Measurements from ENCODE around the gene ADGRL2.

Gene ADGRL2

GRCh38 chr1:82001345-82001744, 200.6 kb downstream of the ADGRL2 start:
- DNase-seq = no peak

GRCh38 chr1:82007804-82008203, 207.1 kb downstream of the ADGRL2 start:
- no peak for DNase-seq

- no peak for DNase-seq
These were observed 213.0 kb downstream of the ADGRL2 start for GRCh38 chr1:82013702-82014101.

GRCh38 chr1:82015444-82015843, 214.7 kb downstream of the ADGRL2 start:
- no peak for DNase-seq

- DNase-seq = no peak
These were observed 217.6 kb downstream of the ADGRL2 start for GRCh38 chr1:82018319-82018718.

GRCh38 chr1:82019508-82019907, 218.8 kb downstream of the ADGRL2 start:
- DNase-seq = no peak

GRCh38 chr1:82030830-82031229, 230.1 kb downstream of the ADGRL2 start:
- no peak for DNase-seq

GRCh38 chr1:82032068-82032467, 231.3 kb downstream of the ADGRL2 start:
- DNase-seq = no peak

GRCh38 chr1:82034812-82035211, 234.1 kb downstream of the ADGRL2 start:
- DNase-seq = no peak
